Stimulated activated CD4-positive, alpha-beta T cell treated with anti-CD3 and anti-CD28 coated beads, TNF-alpha, amount 100 ng/mL, for 1 hour (primary cell): Measurements from ENCODE around the gene ART5.
"Not testable (repeated sequence)": the region's sequence is repeated elsewhere in the genome, so short reads cannot be mapped to it uniquely, and the experiment has no call there.

Experiments used
- DNase-seq, 3 donors: peaks; one replicate each; pipeline ENCODE4 v3.0.0-alpha.2; 2020; ENCODE audit warnings: low read depth in 3 of 3, low spot score in 1 of 3

The ART5 gene

DNA sequence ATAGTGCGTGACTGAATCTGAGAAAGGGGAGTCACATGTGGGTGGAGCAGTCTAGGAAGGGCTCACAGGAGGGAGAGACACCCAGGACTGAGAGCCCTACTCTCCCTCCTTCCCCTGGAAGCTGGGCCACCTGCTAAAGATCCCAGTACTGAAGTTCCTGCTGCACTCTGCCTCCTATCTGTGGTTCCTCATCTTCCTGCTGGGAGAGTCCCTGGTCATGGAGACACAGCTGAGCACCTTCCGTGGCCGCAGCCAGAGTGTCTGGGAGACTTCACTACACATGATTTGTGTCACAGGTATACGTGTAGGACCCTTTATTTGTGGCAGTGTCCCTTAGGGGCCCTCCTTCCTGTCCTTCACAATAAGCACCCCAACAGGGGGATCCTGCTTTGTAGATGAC is 19.3 kb downstream of the ART5 start:
- no peak for DNase-seq

DNA sequence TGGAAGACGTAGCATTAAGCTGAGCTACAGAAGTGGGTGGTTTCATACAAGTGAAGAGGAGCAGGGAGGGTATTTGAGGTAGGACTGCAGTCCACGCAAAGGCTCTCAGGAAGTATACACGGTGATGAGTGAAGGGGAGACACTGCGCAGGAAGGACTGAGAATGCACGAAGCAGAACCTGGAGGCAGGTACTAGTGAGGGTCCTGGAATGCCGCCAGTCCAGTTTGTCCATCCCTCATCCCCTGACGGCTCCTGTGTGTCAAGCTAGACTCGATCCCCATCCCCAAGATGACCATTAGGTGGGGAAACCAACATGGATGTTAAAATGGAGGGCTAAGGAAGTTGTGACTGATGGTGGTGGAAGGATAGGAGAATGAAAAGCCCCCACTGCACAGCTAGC is 23.8 kb downstream of the ART5 start:
- no peak for DNase-seq

DNA sequence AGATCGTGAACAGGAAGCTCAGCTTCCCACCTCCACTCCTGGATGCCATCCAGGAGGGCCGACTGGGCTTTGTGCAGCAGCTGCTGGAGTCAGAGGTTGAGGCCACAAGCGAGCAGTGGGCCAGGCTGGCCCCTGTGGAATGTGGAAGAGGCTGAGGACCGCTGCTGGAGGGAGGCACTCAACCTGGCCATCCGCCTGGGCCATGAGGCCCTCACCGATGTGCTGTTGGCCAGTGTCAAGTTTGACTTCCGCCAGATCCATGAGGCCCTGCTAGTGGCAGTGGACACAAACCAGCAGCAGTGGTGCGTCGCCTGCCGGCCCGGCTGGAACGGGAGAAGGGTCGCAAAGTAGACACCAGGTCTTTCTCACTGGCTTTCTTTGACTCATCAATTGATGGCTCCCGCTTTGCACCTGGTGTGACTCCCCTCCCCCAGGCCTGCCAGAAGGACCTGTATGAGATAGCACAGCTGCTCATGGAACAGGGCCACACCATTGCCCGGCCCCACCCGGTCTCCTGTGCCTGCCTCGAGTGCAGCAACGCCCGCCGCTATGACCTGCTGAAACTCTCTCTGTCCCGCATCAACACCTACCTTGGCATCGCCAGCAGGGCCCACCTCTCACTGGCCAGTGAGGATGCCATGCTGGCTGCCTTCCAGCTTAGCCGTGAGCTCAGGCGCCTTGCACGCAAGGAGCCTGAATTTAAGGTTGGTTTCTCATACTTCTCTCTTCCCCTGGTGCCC is 24.9 kb downstream of the ART5 start:
- DNase-seq = no peak

DNA sequence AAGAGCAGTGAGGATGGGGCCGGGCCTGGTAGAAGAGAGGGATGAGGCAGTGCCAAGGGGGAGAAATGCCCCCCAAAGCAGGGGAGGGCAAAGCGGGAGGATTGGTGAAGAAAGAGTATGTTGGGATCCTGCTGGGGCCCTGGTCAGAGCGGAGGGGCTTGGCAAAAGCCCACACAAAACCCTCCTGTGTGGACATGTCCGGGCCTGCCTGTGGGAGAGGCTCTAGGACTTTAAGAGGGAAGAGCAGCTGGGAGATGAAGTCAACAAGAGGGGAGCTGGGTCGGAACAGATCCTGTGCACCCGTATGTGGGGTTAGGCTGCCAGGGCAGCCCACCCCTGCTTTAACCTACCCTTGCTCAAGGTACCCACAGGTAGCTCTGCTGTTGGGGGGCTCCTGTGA is 25.8 kb downstream of the ART5 start:
- DNase-seq = no peak

DNA sequence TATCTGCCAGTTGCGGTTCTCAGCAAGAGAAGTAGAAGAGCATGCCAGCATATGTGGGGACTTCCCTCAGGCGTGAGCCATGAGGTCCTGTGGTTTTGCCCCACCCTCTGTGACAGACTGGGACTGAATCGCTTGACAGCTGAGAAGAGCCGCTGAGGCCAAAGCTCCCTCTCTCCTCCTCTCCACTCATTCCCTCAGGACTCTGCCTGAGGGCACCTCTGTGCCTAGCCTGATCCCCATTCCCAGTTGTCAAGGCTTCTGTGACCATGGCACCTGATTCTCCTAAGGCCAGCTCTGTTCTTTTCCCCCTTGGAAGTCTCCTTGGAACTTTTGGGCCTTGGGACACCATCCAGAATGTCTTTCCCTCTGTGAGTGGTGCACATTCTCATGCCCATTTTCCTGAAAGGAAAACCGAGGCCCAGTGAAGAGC is 27.0 kb downstream of the ART5 start:
- DNase-seq = peak in 1 of 3 donors; percentile 17

DNA sequence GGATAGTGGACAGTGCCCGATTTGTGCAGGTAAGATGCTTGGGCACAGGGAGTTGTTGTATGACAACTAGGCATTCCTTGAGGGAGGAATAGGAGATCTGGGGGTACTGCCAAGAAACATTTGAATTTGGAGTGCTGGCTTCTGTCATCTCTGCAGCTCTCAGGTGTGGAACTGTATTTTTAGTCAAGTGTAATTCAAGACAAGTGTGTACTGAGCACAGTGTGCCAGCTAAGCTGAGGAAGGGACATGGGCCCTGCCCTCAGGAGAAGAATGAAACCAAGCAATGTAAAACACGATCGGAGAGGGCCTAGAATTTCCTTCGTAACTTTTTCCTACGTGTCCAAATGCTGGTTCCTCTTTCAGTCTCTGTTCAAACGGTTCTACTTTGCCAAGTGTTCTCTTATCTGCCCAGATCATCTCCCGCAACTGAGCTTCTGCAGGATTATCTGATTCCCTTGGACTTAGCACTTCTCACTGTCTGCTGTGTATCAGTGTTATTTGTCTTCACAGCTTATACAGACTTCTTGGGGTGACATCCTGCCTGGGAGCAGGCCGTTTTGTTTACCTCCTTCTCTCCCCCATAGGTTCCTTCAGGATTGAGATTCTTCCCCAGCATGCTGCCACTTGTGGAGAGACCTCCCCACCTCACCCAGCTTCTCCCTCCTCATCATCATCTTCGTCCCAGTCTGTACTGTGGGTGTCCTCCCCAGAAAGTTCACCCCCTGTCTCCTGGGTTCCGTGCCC is 27.6 kb downstream of the ART5 start:
- no peak for DNase-seq

DNA sequence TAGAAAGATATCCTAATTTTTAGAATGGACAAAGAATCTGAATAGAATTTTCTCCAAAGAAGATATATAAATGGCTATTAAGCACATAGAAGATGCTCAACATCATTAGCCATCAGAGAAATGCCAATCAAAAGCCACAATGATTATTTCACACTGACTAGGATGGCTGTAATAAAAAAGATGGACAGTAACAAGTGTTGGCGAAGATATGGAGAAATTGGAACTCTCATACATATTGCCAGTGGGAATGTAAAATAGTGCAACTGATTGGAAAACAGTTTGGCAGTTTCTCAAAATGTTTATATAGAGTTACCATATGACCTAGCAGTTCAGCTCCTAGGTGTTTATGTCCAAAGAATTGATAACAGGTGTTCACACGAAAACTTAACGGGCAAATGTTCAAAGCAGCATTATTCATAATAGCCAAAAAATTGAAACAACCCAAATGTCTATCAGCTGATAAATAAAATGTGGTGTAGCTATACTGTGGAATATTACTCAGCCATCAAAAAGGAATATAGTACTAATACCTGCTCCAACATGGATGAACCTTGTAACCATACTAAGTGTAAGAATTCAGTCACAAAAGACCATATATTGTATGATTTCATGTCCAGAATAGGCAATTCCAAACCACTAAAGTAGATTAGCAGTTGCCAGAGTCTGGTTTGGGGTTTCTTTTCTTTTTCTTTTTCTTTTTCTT is 29.7 kb downstream of the ART5 start:
- DNase-seq = no peak

DNA sequence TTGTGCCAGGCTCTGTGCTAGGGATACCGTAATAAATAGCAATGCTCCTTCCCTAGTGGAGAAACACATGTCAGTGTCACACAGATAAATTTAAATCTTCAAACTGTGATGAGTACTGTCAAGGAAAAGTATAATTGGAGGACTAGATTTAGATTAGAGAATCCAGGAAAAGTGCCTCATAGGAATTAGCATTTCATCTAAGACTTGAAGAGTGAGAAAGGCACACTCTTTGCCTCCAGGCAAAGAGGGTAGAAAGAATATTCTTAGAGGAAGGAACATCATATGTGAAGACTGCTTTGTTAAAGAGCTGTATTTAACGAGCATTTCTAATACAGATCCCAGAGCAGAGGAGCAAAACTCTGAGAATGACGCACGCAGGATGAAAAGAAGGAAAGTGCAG is 30.9 kb downstream of the ART5 start:
- no peak for DNase-seq

DNA sequence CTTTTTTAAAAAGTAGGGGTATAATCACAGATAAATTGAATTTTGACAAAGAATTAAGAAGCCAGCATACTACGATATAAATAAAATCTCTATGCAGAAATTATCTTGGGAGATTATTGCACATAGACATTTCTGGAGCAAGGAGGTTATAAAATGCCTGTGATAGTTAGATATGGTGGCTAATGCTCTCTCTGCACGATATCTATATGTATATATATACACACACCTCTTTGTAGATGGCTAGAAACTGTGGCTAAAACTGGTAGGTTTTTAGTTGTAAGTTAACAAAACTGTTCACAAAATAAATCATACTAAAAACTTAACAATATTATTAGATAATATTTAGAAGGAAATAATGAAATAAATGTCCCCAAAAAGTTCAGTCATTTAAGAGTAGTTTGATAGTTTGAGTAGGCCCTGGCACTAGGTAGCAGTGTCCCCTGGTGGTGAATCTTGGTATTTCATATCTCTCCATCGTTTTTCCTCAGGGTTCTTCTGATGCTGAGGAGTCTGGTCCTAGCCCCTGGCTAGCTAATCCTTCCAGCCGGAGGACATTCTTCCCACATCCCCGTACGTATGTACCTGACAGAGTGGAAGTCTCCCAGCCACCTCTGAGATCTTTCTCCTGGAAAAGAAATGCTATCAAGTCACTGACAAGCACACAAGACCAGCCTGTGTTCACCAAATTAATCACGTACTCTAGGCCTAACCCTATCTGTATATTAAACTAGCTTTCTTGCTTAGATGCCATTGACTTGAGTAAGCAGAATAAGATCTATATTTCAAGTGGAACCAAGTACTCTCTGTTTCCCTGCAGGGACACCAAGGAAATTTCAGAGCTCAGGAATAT is 32.2 kb downstream of the ART5 start:
- DNase-seq = no peak

DNA sequence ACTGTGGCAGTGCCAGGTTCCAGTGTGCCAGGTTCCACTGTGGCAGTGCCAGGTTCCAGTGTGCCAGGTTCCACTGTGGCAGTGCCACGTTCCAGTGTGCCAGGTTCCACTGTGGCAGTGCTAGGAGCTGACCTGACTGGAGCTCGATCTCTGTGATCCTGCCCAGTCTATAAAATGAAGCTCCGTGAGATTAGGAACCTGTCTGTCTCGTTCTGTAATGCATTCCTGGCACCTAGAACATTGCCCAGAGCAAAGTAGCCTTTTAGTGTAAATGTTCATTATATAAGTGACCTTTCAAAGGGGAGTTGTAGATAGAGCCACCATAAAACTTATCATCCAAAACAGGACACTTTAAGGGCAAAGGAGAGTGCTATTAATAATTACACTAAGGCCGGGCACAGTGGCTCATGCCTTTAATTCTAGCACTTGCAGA is 36.0 kb downstream of the ART5 start:
- DNase-seq = no peak

DNA sequence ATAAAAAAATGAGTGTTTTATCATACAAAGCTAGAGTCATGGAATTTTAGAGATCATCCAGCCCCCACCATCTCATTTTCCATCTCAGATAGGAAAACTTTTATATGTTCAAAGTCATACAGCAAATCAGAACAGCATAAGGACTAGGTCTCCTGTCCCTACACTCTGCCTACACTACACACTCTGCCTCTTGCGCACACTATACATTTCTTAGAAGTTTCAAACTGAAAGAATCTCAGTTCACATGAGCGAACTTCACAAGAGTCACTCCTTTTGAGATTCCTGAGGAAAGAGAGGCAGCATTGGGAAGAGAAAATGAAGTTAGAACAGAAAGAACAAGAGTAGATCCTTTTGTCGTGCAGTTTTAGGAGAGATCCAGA is 36.5 kb downstream of the ART5 start:
- DNase-seq = no peak

DNA sequence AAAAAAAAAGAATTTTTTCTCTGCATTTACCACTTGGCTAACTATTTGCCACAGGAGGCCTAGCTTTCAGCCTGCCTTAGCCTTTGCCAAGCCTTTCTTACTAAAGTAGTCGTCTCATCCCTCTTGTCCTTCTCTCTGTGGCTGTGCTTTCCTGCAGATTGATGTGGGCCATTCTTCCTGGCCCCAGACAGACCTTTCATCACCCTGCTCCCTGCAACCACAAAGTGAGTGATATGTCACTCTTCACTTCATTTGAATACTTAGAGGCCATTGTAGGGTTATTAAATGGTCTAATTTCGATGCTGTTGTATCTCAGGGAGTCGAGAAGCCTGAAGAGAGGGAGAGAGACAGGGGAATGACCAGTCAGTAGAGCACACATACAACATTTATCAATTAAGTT is 37.6 kb downstream of the ART5 start:
- DNase-seq = no peak

DNA sequence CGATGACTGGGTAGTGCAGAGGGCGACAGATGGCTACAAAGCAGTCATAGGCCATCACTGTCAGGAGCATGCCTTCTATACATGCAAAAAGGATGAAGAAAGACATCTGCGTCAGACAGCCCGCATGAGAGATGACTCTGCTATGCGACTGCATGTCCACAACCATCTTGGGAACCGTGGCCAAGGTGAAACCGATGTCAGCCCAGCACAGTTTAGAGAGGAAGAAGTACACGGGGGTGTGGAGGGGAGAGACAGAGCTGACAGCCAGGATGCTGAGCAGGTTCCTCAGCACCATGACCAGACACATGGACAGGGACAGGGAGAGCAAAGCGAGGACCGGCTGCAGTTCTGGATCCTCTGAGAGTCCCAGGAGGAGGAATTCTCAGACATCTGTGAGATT is 41.6 kb downstream of the ART5 start:
- not testable (repeated sequence) for DNase-seq

DNA sequence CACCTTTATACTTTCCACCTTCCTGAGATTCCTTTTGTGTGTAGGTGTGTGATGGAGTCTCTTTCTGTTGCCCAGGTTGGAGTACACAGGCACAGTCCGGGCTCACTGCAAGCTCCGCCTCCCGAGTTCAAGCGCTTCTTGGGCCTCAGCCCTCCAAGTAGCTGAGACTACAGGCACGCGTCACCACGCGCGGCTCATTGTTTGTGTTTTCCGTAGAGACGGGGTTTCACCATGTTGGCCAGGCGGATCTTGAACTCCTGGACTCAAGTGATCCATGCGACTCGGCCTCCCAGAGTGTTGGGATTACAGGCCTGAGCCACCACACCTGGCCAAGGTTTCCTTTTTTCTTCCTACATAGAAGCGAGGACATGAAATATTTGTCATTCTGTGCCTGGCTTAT is 44.0 kb downstream of the ART5 start:
- not testable (repeated sequence) for DNase-seq

DNA sequence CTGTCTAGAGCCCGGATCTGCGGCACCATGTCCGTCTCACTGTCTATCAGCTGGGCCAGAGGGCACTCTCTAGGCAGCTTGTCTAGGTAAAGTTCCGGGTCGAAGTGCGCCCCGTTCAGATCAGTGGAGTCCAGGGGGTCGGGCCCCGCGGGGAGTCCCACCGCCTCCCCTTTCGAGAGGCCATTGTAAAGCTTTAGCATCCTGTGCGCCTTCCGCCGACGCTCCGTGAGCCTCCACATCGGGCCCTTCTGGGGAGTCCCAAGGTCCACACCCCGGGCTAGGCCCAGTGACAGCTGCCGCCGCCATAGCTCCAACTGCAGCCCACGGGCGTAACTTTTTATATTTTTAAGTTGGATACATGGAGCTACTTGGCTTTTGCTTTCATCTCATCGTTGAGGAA is 50.5 kb downstream of the ART5 start:
- not testable (repeated sequence) for DNase-seq

DNA sequence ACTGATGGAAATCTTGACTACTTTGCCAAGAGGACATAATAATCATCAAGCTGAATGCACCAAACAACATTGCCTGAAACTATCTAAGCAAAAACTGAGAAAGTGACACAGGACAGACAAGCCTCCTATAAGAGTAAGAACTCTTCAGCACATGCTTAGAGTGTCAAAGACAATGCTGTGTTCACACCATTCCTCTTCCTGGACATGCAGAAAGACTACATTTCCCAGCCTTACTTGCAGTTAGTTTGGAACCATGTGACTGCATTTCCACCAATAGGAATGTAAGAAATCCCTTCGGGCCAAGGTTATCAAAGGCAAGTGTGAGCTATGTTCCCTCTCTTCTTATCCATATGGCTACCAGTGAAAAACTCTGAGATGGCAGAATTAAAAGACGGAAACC is 51.6 kb downstream of the ART5 start:
- DNase-seq = not testable (repeated sequence)

DNA sequence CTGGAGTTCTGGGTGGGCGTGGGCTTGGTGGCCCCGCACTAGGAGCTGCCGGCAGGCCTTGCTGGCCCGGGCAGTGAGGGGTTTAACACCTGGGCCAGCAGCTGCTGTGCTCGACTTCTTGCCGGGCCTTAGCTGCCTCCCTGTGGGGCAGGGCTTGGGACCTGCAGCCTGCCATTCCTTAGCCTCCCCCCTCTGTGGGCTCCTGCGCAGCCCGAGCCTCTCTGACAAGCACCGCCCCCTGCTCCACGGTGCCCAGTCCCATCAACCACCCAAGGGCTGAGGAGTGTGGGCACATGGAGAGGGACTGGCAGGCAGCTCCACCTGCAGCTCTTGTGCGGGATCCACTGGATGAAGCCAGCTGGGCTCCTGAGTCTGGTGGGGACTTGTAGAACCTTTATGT is 53.0 kb downstream of the ART5 start:
- not testable (repeated sequence) for DNase-seq
